ENCODE measurements around the gene ZNF101. TPM values are rescaled to one million over a fixed set of nuclear protein-coding genes. Genes with fewer than 3 reads are reported as not detected.

Gene ZNF101
- total and polyA plus RNA-seq, 9 of the 15 experiments (the other 6 are each of a cell fraction or from before 2014, with no cell fraction given), result 9.6 to 20.3 (median 12.4) TPM

DNA sequence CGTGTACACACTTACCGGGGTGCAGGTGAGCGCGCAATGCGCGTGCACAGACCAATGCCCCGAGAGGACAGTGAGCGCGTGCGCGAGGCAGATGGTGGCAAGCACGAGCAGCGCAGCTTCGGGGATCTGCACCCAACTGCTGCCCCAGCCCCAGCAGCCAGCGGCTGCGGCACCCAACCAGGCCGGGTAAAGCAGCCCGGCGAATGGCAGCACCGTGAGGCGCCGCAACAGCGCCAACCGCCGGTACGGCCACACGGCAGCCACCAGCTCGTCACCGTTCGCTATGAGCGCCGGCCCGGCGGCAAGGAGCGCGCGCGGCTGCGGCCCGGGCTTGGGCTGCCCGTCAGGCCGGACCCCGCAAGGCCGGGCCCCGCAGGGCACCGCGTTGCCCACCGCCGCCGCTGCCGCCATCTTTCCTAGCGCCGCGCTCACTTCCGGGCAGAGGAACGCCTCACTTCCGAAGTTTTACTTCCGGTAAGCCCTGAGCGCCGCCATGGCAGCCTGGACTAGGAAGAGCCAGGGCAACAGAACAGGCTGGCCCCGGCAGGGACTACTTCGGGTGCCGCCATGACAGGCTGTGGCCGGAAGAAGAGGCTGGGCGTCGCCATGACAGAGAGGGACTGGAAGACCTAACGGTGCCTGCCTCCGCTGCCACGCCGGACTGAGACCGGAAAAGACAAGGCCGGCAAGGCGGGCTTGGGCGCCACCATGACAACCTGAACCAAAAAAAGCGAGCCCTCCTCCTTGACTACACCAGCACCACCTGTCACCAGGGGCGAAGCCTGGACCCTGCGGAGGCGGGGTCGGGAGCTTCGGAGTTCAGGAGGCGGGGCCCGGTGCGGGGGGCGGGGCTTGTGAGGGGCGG is 5.2 kb upstream of the ZNF101 start, which contains the start of gene ATP13A1 (continued):
- TF ChIP-seq, protein P1, sequence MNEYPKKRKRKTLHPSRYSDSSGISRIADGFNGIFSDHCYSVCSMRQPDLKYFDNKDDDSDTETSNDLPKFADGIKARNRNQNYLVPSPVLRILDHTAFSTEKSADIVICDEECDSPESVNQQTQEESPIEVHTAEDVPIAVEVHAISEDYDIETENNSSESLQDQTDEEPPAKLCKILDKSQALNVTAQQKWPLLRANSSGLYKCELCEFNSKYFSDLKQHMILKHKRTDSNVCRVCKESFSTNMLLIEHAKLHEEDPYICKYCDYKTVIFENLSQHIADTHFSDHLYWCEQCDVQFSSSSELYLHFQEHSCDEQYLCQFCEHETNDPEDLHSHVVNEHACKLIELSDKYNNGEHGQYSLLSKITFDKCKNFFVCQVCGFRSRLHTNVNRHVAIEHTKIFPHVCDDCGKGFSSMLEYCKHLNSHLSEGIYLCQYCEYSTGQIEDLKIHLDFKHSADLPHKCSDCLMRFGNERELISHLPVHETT (CRISPR knock-in tag; conservative IDR thresholded peaks at IDR 0.05 in 1 of 2, IDR thresholded peaks at IDR 0.05 in 1 of 2), result peak in 1 of 2 experiments; percentile 91; a peak in 2 of 4 replicates
- peak; percentile 72 for TF ChIP-seq POLR2AphosphoS5 (IDR thresholded peaks at IDR 0.05; ENCODE audit: control insufficient read depth, insufficient read depth, low read depth, low read length)
- no peak for TF ChIP-seq CAMTA2 (CRISPR knock-in tag; conservative IDR thresholded peaks at IDR 0.05)
- TF ChIP-seq YY1 (IDR thresholded peaks at IDR 0.05; ENCODE audit: borderline replicate concordance in 1 of 3, control insufficient read depth in 1 of 3, extremely low read depth in 1 of 3, insufficient read depth in 3 of 3, insufficient read length in 1 of 3, insufficient replicate concordance in 2 of 3, low read depth in 1 of 3, low read length in 2 of 3), result peak; percentile 91 to 98 (median 97)
- TF ChIP-seq U2AF1 (optimal IDR thresholded peaks at IDR 0.05; ENCODE audit: low read depth, low read length), result no peak
- peak; percentile 97 for TF ChIP-seq RBBP5 (IDR thresholded peaks at IDR 0.05; ENCODE audit: borderline replicate concordance, insufficient read depth, low read length, poor library complexity, severe bottlenecking)
- peak; percentile 66; the same call in 1 of the 2 replicates for TF ChIP-seq MEF2D (tag; conservative IDR thresholded peaks at IDR 0.05; ENCODE audit: low read depth)
- TF ChIP-seq, protein P2, sequence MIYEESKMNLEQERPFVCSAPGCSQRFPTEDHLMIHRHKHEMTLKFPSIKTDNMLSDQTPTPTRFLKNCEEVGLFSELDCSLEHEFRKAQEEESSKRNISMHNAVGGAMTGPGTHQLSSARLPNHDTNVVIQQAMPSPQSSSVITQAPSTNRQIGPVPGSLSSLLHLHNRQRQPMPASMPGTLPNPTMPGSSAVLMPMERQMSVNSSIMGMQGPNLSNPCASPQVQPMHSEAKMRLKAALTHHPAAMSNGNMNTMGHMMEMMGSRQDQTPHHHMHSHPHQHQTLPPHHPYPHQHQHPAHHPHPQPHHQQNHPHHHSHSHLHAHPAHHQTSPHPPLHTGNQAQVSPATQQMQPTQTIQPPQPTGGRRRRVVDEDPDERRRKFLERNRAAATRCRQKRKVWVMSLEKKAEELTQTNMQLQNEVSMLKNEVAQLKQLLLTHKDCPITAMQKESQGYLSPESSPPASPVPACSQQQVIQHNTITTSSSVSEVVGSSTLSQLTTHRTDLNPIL (CRISPR knock-in tag; IDR thresholded peaks at IDR 0.05), result no peak
- no peak for TF ChIP-seq ZNF717 (CRISPR knock-in tag; IDR thresholded peaks at IDR 0.05)
- TF ChIP-seq, protein P3, sequence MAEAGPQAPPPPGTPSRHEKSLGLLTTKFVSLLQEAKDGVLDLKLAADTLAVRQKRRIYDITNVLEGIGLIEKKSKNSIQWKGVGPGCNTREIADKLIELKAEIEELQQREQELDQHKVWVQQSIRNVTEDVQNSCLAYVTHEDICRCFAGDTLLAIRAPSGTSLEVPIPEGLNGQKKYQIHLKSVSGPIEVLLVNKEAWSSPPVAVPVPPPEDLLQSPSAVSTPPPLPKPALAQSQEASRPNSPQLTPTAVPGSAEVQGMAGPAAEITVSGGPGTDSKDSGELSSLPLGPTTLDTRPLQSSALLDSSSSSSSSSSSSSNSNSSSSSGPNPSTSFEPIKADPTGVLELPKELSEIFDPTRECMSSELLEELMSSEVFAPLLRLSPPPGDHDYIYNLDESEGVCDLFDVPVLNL (CRISPR knock-in tag; IDR thresholded peaks at IDR 0.05; ENCODE audit: low read depth), result no peak
- TF ChIP-seq, protein P4, sequence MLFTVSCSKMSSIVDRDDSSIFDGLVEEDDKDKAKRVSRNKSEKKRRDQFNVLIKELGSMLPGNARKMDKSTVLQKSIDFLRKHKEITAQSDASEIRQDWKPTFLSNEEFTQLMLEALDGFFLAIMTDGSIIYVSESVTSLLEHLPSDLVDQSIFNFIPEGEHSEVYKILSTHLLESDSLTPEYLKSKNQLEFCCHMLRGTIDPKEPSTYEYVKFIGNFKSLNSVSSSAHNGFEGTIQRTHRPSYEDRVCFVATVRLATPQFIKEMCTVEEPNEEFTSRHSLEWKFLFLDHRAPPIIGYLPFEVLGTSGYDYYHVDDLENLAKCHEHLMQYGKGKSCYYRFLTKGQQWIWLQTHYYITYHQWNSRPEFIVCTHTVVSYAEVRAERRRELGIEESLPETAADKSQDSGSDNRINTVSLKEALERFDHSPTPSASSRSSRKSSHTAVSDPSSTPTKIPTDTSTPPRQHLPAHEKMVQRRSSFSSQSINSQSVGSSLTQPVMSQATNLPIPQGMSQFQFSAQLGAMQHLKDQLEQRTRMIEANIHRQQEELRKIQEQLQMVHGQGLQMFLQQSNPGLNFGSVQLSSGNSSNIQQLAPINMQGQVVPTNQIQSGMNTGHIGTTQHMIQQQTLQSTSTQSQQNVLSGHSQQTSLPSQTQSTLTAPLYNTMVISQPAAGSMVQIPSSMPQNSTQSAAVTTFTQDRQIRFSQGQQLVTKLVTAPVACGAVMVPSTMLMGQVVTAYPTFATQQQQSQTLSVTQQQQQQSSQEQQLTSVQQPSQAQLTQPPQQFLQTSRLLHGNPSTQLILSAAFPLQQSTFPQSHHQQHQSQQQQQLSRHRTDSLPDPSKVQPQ (CRISPR knock-in tag; IDR thresholded peaks at IDR 0.05; ENCODE audit: borderline replicate concordance), result no peak
- TF ChIP-seq SMARCB1 (IDR thresholded peaks at IDR 0.05; ENCODE audit: insufficient read length, low read depth), result no peak
- no peak for TF ChIP-seq RCOR1 (IDR thresholded peaks at IDR 0.05; ENCODE audit: borderline replicate concordance in 1 of 2, low read depth in 2 of 2, low read length in 2 of 2)
- peak; percentile 86 to 89 for TF ChIP-seq NRF1 (conservative IDR thresholded peaks at IDR 0.05 in 1 of 2, IDR thresholded peaks at IDR 0.05 in 1 of 2)
- no peak for TF ChIP-seq GTF2F1 (IDR thresholded peaks at IDR 0.05; ENCODE audit: low read depth, low read length)
- TF ChIP-seq SOX6 (IDR thresholded peaks at IDR 0.05), result peak; percentile 28; the same call in 1 of the 2 replicates
